Mucosa of stomach (tissue), 1 donor: ENCODE results near the gene IL1F10.

Source experiments
- H3K27me3 ChIP-seq: one replicate; pipeline ENCODE4 v1.7.0; 2013; ENCODE audit warnings: mild to moderate bottlenecking, low read length; ENCODE audit not compliant: control insufficient read depth, insufficient read depth
- H3K36me3 ChIP-seq: one replicate; pipeline ENCODE4 v1.7.0; 2013; ENCODE audit warnings: low read length; ENCODE audit not compliant: control insufficient read depth, insufficient read depth
- H3K4me1 ChIP-seq: one replicate; pipeline ENCODE4 v1.7.0; 2013; ENCODE audit warnings: mild to moderate bottlenecking, low read length; ENCODE audit not compliant: control insufficient read depth, insufficient read depth
- H3K4me3 ChIP-seq: one replicate; pipeline ENCODE4 v1.7.0; 2013; ENCODE audit warnings: low read length
- H3K9ac ChIP-seq: one replicate; pipeline ENCODE4 v1.7.0; 2013; ENCODE audit warnings: mild to moderate bottlenecking, low read length, moderate library complexity
- H3K9me3 ChIP-seq: one replicate; pipeline ENCODE4 v1.7.0; 2013; ENCODE audit warnings: mild to moderate bottlenecking, low read length, moderate library complexity; ENCODE audit not compliant: control insufficient read depth
- donor health status: Pancreatic carcinoma.

The IL1F10 gene

DNA sequence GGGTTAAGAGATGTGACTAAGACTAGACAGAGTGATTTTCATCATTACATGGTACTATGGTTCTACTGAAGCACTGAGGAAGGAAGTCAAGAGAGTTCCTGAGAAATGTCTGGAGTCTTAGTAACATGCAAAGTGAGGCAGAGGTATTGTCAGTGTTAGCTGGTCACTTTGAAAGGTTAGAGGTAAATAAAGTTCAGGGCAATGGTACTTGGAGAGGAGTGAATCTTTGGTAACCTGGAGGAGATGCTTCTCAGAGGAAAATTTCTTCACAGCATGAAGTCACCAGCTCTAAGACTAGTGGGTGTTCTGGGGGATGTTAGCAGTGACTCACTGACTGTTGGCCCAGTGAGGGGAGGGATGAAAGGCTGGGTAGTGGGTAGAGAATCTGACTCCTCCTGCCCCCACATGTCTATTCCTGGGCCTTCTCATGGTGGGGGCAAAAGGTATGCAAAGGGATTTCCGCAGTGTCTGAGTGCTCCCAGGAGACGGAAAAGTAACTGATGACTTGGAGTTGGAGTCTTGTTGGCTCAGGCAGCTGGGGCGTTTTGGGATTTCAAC is 36.4 kb downstream of the IL1F10 start:
- no peaks in the 10 kb centered on the region for H3K9me3 ChIP-seq
- no peak overlapping the region for H3K4me3 ChIP-seq
- H3K9ac ChIP-seq: no peak overlapping the region
- no peaks in the 10 kb centered on the region for H3K4me1 ChIP-seq
- no peaks in the 10 kb centered on the region for H3K36me3 ChIP-seq
- no peaks in the 10 kb centered on the region for H3K27me3 ChIP-seq

GRCh38 chr2:113105047-113105785 is 37.4 kb downstream of the IL1F10 start:
- no peaks in the 10 kb centered on the region for H3K27me3 ChIP-seq

GRCh38 chr2:113111121-113111520 is 43.4 kb downstream of the IL1F10 start:
- H3K9ac ChIP-seq: no peak overlapping the region
- H3K36me3 ChIP-seq: no peaks in the 10 kb centered on the region

More at GRCh38 chr2:113105047-113105785, 37.4 kb downstream of the IL1F10 start:
- no peak overlapping the region for H3K9ac ChIP-seq
- H3K9me3 ChIP-seq: no peaks in the 10 kb centered on the region
- no peaks in the 10 kb centered on the region for H3K4me1 ChIP-seq
- H3K4me3 ChIP-seq: no peak overlapping the region
- no peaks in the 10 kb centered on the region for H3K36me3 ChIP-seq

DNA sequence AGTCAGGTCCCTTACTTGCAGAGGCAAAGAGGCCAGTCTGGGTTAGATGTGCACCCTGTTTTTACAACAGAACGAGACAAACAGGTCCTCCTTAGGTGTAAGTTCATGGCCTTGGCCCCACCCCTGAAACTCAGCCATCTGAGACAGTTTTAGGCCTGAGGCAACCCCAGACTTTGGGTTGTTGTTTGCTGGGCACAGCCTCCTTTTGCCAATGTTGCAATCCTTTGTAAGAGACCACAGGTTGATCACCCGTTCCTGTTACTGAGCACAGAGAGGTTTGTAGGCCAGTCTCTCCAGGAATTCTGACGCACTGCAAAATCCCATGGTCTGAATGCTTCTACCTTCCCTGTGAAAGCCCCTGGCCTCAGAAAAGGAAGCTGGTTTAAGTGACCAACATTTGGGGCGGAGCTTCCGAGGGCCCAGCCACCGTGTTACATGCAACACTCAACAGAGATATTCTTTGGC is 44.1 kb downstream of the IL1F10 start:
- no peaks in the 10 kb centered on the region for H3K36me3 ChIP-seq
- H3K27me3 ChIP-seq: no peaks in the 10 kb centered on the region
- no peak overlapping the region for H3K9ac ChIP-seq
- H3K9me3 ChIP-seq: no peaks in the 10 kb centered on the region
- H3K4me3 ChIP-seq: no peak overlapping the region
- H3K4me1 ChIP-seq: peaks cover 23% of the 10 kb centered on the region

More at GRCh38 chr2:113111121-113111520, 43.4 kb downstream of the IL1F10 start:
- Histone ChIP-seq H3K4me1 (peaks cover 16% of the 10 kb centered on the region), H3K9me3 (no peaks in the 10 kb centered on the region), H3K4me3 (no peak overlapping the region), H3K27me3 (no peaks in the 10 kb centered on the region)

- no peak overlapping the region for H3K9ac ChIP-seq
- H3K27me3 ChIP-seq: no peaks in the 10 kb centered on the region
- H3K9me3 ChIP-seq: no peaks in the 10 kb centered on the region
- no peak overlapping the region for H3K4me3 ChIP-seq
- H3K36me3 ChIP-seq: no peaks in the 10 kb centered on the region
- H3K4me1 ChIP-seq: peaks cover 29% of the 10 kb centered on the region
Measured at GRCh38 chr2:113112441-113112840, 44.7 kb downstream of the IL1F10 start.

- Histone ChIP-seq H3K9ac (no peak overlapping the region), H3K4me1 (peaks cover 31% of the 10 kb centered on the region)
Measured at GRCh38 chr2:113112871-113113270, 45.1 kb downstream of the IL1F10 start.

GRCh38 chr2:113113807-113114206 is 46.0 kb downstream of the IL1F10 start:
- Histone ChIP-seq H3K9me3 (no peaks in the 10 kb centered on the region), H3K27me3 (no peaks in the 10 kb centered on the region), H3K4me3 (no peak overlapping the region), H3K9ac (no peak overlapping the region), H3K4me1 (peaks cover 35% of the 10 kb centered on the region), H3K36me3 (no peaks in the 10 kb centered on the region)

More at GRCh38 chr2:113112871-113113270, 45.1 kb downstream of the IL1F10 start:
- H3K36me3 ChIP-seq: no peaks in the 10 kb centered on the region
- H3K9me3 ChIP-seq: no peaks in the 10 kb centered on the region
- no peaks in the 10 kb centered on the region for H3K27me3 ChIP-seq
- H3K4me3 ChIP-seq: no peak overlapping the region

DNA sequence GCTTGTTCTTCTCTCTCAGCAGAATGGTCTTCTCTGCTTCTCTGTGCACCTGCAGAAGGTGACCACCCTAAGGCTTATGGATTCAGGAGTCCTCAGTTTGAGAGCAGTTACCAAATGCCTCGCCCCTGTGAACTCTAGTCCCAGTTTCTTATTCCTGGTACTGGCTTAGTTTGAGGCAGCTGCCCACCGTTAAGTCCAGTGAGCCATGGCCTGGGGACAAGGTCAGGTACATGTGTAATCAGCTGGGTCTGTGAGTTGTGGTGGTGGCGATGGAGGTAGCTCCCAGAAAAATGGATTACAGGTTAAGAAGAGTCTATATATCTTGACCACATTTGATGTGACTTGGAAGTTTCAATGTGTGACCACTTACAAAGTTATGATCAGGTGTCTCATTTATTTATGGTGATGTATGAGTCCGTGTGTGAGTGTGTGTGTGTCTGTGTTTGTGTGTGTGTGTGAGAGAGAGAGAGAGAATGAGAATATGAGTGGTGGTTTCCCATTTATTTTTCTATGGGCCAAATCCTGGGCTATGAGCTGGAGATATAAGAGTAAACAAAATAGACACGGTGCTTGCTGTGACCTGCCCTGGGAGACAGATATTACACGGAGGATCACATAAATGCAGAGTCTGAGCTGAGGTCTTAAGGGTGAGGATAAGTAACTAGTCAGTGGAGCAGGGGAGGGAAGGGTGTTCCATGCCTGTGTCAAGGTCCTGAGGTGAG is 46.6 kb downstream of the IL1F10 start:
- Histone ChIP-seq H3K27me3 (no peaks in the 10 kb centered on the region), H3K4me3 (no peak overlapping the region), H3K36me3 (no peaks in the 10 kb centered on the region), H3K9ac (no peak overlapping the region), H3K4me1 (peaks cover 36% of the 10 kb centered on the region), H3K9me3 (no peaks in the 10 kb centered on the region)

DNA sequence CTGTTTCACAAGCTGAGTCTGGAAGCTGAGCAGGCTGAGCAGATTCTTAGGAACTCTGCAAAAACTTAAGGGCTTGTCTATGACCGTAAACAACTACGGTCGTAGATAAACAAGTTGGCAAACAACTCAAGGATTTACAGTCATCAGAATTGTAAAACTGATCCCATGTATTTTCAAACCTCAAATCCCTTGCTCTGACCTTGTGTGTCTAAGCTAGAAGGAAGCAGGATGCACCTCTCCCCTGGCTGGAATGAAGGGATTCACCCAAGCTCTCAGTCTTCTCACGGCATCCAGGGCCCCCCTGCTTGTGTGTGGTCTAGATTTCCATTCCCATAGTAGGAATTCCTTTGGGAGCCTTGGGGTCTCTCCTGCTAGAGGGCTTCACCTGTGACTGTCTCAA is 47.2 kb downstream of the IL1F10 start:
- H3K9ac ChIP-seq: no peak overlapping the region
- no peaks in the 10 kb centered on the region for H3K27me3 ChIP-seq
- H3K36me3 ChIP-seq: no peaks in the 10 kb centered on the region
- H3K4me1 ChIP-seq: peaks cover 41% of the 10 kb centered on the region
- H3K9me3 ChIP-seq: no peaks in the 10 kb centered on the region
- H3K4me3 ChIP-seq: no peak overlapping the region

DNA sequence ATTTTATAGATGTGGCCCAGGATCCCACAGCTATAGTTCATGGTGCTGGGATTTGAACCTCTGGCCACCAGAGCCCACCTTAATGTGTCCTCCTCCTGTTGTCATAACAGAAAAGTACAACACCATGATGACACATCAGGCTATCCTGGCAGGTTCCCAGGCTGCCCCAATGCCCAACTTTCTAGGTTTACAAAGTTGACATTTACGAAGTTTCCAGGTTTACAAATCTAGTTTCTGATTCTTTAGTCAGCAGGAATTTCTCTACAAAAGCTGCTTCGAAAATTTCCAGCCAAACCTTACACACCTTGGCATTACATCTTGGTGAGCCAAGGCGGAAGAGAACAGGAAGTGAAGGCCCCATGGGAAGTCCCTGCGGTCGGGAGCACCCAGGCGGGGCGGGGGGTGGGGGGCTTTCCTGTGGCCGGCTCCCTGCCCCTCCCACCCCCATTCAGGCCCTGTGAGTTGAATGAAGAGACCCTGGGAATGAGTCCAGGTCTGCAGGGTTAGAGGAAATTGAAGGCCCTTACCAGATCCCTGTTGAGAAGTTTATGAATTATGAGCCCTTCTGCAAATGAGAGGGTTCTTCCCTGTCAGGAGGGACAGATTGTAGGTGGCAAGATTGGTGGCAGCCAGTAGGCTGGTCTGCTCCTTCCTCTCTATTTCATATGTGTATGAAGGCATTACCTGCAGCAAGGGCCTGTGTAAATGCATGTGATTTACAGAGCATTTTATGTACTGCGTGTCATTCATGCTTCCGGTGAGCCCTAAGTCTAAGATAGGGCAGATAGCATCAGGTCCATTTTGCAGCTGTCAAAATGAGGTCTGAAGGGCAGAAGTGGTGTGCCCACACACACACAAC is 48.6 kb downstream of the IL1F10 start:
- Histone ChIP-seq H3K36me3 (no peaks in the 10 kb centered on the region), H3K4me1 (peaks cover 37% of the 10 kb centered on the region), H3K27me3 (no peaks in the 10 kb centered on the region), H3K4me3 (no peak overlapping the region), H3K9me3 (no peaks in the 10 kb centered on the region), H3K9ac (no peak overlapping the region)

DNA sequence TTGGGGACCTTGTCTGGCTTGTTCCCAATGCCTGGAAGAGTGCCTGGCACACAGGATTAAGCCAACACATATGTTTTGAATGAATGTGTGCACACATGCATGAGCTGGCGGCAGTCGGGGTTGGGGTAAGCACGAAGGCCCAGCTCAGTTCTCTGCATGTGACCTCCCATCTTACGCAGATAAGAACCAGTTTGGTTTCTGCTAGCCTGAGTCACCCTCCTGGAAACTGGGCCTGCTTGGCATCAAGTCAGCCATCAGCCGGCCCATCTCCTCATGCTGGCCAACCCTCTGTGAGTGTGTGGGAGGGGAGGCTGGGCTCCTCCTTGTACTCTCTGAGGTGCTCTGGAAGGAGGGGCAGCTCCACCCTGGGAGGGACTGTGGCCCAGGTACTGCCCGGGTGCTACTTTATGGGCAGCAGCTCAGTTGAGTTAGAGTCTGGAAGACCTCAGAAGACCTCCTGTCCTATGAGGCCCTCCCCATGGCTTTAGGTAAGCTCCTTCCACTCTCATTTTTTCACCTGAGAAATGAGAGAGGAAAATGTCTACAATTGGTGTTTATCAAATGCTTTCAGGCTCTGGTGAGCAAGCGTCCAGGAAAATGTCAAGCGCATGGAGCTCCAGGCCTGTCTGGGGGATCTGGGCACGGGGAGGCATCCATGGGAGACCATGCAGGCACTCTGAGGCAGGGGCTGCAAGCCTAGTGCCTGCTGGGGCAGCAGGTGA is 49.9 kb downstream of the IL1F10 start:
- H3K9ac ChIP-seq: peak overlapping the region; percentile 88
- H3K4me1 ChIP-seq: peaks cover 34% of the 10 kb centered on the region
- peak overlapping the region; percentile 74 for H3K4me3 ChIP-seq
- no peaks in the 10 kb centered on the region for H3K9me3 ChIP-seq
- H3K27me3 ChIP-seq: no peaks in the 10 kb centered on the region
- H3K36me3 ChIP-seq: no peaks in the 10 kb centered on the region
